ENCODE data around the gene MSH5.
A peak's percentile ranks its signal among the peaks of the same experiment; 100 is the strongest.
"Not testable (repeated sequence)": the region's sequence is repeated elsewhere in the genome, so short reads cannot be mapped to it uniquely, and the experiment has no call there.

The MSH5 gene

DNA sequence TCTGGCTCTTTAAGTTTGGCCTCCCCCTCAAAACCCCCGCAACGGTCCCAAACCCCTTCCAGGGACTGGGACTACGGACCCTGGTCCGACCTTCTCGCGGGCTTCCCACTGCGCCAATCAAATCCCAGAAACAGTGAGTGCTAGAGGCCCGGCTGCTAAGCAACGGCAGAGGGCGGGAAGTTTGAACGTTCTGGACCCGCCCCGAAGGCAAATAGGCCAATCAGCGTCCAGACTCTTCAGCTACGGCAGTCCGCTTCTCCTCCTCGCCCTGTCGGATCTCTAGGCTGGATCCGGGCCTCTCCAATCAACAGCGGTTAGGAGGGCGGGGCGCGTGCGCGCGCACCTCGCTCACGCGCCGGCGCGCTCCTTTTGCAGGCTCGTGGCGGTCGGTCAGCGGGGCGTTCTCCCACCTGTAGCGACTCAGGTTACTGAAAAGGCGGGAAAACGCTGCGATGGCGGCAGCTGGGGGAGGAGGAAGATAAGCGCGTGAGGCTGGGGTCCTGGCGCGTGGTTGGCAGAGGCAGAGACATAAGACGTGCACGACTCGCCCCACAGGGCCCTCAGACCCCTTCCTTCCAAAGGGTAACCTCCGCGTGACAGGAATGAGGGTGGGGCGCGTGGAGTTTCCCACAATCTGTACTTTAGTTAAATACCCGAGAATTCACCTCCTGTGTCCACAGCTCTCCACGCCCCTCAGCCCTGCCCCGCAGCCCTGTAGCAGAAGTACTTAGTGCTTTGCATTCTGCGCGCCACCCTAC lies at the start of gene MSH5:
Gene MSH5, plus strand, starts transcription at position 367 of the 758 bp plus-strand sequence. CDS start 462 bp downstream, outside the sequence.
- peak; percentile 98 for DNase-seq

GRCh38 chr6:31690231-31691077 lies 49.4 kb upstream of the MSH5 start:
- no peak for DNase-seq

- DNase-seq = no peak
Measured at GRCh38 chr6:31691078-31691463, 48.7 kb upstream of the MSH5 start.

DNA sequence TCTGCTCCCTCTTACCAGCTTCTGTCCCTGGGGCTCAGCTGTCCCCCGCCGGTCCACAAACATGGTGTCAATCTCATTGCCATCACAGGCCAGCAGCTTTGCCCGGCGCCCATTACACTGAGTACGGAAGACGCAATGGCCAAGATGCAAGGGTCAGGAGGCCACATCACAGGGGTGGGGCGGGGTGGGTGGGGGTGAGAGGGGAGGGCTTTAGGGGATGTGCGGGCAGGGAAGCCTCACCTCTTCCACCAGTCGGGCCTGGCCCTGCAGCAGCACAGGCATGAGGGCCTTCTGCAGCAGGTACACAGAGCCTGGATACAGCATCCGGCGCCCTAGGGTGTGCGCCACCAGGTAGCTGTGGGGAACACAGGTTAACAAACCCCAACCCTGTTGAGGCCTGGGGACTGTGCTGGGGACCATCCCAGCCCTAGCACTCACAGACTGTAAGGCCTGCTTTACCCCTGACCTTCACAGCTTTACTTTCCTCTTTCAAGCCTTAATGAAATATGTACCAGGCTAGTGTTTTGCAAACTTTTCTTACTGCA lies 48.2 kb upstream of the MSH5 start:
- no peak for DNase-seq

DNA sequence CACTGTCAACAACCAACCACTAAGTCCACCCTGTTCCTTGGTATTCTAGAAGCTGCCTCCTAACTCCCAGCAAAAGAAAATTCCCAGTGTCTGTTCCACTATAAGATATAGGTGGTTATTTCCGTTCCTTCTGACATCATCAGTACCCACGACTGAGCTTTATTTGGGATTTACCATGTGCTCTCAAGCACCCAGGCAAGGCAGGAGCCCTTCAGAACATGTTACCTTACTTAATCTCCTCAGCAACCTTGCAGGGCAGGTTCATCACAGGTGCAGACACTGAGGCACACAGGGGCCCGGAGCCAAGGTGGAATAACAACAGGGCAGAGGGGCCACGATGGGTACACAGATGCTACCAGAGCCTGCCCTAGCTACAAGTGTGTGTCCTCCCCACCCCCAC lies 47.5 kb upstream of the MSH5 start:
- DNase-seq = no peak

- DNase-seq = no peak
Measured at GRCh38 chr6:31692886-31693285, 46.9 kb upstream of the MSH5 start.

- no peak for DNase-seq
Measured at GRCh38 chr6:31693535-31693934, 46.3 kb upstream of the MSH5 start.

GRCh38 chr6:31697555-31697954 lies 42.2 kb upstream of the MSH5 start:
- no peak for DNase-seq

DNA sequence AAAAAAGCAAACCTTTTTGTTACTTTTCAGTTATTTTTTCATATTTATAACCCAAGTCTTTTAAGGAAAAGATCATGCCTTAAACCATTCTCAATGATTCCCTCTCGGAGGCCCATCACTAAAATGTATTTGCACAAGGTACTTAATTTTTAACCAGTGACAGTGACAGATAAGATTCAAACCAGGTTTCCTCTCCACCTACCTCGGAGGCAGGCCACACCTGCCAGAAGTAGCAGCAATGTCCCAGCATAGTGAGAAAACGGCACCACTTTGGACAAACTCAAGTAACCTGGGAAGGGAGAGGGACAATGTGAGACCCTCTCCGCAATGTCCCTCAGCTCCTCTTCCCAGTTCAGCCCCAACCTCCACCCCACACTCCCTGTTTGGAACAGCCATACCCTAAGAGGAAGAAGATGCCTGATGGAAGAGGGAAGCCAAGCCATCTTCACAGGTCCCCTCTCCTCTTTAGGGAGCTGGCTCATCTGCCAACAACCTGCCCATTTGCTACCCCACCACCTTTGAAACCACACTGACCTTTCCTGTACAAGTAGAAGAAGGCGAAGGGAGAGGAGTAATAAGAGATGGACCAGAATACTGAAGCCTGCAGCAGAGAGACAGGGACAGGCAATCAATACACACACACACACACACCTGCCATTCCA lies 38.9 kb upstream of the MSH5 start:
- DNase-seq = no peak

- DNase-seq = no peak
Measured at GRCh38 chr6:31701666-31702404, 38.0 kb upstream of the MSH5 start.

DNA sequence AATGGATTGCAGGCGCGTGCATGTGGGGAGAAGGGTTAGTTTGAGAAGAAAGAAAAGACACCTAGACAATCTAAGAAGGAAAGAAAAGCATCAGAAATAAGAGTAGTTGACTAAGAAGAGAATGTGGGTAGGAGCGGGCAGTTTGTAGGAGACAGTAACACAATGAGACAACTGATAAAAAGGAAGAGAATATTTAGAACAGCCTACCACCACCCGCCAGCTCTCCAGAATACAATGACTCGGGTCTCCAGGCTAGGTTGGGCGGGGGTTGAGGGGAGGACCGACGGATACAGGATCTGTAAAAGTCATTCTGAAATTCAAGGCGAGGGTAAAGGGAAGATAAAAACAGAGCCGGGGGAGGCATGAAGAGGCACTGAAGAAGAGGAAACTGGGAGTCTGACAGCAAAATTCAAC lies 37.4 kb upstream of the MSH5 start:
- DNase-seq = no peak

DNA sequence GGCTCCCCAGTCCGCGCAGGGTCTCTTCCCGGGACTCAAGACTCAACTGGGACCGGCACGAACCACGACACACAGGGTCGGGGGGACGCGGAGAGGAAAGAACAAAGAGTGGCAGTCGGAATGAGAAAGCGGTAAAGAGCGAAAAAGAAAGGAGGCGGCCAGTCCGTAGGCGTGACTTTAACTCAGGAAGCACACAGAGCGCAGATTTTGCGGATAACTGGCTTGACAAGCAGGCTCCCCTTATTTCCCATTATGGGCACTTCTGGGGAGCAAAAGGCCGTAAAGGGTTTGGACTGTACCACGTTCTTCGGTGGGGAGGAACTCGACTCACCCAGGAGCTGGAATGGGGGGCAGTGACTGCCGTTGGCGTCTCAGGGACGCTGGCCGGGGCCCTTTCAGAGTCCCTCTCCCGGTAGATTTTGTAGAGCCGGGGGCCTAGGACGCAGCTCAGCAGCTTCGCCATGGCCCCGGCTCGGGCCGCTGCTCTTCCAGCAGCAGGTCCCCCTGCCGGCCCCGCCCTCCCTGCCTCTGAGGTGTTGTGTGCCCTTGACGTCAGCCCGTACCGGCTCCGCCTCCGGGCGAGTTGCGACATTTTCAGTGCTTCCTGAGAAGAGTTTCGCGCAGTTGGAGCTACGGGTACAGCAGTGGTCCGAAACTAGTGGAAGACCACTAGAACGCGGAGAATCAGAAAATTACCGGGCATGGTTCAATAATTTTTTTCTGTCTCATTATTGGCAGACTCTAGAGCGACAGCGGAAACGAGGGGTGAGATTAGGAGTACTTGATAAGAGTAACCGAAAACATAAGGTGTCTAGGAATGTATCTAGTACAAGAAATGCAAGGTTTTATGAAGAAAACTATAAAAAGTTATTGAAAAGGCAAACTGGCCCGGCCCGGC lies 36.7 kb upstream of the MSH5 start, which contains the start of gene ABHD16A:
Gene ABHD16A, minus strand, starts transcription at position 506 of the 898 bp plus-strand sequence. Its CDS starts 43 bp downstream, at position 463.
- peak; percentile 98 for DNase-seq

DNA sequence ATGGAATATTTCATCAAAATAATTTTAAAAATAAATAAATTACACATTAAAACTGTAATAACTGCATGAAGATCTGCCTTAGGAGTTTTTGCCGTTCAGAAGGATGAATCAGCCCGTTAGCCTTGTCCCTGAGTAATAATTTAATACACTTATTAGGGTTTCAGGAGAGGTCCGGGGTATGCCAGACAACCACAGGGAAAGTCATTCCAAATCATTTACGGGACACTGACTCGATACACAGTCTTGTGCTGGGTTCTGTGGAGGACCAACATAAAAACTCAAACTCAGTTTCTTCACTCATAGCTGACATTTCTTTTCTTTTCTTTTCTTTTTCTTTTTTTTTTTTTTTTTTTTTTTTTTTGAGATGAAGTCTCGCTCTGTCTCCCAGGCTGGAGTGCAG lies 33.9 kb upstream of the MSH5 start:
- DNase-seq = no peak

DNA sequence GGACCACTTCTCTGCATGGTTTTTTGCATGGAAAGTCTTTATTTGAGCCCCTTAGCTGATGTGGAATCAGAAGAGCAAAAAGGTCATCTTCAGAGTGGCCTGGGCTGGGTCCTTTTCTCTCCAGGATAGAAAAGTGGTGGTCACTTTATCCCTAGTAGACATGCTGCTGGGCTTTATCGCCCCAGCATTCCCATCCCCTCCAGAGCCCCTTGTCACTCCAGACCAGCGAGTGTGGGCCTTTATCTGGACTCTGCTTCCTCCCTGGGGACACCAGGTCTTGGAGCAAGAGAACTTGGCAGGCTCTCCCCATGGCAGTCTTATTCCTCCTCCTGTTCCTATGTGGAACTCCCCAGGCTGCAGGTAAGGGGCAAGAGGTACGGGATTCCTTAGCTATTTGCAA lies 33.2 kb upstream of the MSH5 start, which contains the start of gene LY6G6F:
Gene LY6G6F, plus strand, starts transcription at position 268 of the 400 bp plus-strand sequence. Its CDS starts 41 bp downstream, at position 309.
- DNase-seq = no peak

DNA sequence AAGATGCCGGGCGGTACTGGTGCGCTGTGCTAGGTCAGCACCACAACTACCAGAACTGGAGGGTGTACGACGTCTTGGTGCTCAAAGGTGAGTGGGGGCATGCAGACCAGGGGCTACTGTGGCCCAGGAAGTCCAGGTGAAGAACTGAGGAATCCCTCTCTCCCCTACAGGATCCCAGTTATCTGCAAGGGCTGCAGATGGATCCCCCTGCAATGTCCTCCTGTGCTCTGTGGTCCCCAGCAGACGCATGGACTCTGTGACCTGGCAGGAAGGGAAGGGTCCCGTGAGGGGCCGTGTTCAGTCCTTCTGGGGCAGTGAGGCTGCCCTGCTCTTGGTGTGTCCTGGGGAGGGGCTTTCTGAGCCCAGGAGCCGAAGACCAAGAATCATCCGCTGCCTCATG lies 32.1 kb upstream of the MSH5 start:
- DNase-seq = no peak

- DNase-seq = no peak
Measured at GRCh38 chr6:31708224-31708623, 31.6 kb upstream of the MSH5 start.

DNA sequence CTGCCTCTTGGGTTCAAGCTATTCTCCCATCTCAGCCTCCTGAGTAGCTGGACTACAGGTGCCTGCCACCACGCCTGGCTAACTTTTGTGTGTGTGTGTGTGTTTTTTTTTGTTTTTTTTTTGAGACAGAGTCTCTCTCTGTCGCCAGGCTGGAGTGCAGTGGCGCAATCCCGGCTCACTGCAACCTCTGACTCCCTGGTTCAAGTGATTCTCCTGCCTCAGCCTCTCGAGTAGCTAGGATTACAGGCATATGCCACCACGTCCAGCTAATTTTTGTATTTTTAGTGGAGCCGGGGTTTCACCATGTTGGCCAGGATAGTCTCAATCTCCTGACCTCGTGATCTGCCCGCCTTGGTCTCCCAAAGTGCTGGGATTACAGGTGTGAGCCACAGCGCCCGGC lies 30.6 kb upstream of the MSH5 start:
- DNase-seq = not testable (repeated sequence)

DNA sequence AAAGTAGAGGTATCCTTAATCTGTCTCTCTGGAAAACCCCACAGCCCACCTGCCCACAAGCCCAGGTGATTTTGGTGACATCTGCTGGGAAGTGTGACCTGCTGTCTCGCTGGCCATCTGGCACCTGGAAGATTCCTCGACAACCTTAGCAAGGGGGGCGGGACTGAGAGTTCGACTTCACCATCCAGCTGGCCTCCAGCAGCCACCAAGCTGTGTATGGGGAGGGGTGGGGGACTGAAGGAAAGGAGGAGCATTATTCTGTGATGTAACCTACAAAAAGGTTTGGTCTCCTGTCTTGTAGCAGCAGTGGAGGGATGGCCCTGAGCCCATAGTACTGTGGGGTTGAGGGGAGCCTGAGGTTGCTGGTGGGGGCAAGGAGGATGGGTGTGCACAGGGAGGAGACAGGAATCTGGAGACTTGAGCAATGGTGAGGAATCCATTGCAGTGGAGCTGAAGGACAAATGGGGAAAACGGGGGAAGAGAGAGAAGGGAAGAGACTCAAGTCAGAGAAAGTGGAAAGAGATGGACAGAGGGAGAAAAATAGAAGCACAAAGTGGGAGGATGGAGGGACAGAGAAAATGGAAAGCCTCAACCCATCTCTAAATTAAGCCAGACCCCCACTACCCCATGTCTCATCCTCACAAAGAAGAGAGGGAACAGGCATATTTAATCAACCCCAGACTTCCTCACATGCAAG lies 29.1 kb upstream of the MSH5 start:
- DNase-seq = no peak

DNA sequence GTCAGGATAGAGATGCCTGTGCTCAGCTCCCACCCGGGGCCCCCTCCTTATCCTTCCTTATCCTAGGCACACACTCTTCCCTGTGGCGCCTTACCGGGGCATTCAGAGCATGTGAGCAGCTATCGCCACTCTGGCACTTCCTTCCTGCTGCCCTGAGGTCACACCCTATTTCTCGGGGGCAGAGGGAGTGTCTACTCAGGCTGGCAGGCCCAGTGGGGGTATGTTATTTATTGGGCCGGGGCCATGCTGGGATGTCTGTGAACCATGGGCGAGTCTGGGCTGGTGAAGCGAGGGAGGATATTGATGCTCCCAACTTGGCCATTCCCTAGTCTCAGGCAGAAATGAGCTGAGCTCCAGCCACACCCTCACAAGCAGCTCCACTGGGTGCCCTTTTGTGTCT lies 28.6 kb upstream of the MSH5 start:
- no peak for DNase-seq

DNA sequence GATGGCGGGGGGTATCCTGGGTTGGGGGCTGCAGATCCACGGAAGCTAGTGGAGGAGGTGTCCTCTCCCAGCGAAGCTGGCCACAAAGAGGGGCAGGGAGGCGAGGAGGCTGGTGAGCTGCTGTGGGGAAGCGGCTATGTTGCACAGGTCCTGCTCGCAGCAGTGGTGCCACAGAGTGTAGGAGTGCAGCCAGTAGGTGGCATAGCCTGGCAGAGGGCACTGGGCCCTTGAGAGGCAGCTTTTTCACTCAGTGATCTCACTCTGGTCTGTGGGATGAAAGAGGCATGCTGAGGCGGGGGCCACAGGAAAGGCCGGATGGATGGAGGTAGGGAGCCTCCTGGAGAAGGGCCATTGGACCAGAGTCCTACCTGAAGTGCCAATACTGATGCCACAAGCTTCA lies 27.5 kb upstream of the MSH5 start:
- no peak for DNase-seq

DNA sequence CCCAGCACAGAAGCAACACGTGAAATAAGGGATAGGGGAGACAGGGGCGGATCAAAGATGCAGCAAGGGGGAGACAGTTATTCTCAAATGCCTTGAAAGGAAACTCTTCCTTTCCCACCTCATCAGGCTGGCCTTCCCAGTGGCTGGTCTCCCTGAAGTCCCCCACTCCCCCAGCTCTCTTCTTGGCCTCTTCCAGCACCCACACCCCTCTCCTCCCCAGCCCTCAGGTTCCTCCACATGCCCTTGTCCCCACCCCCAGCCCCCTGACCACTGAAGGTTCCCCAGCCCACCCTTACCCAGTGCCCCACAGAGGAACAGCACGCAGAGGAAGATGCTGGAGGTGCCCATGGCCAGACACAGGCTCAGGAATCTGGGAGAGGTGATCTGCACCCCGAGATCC lies 26.3 kb upstream of the MSH5 start:
- DNase-seq = no peak

Data from stimulated activated CD8-positive, alpha-beta memory T cell treated with anti-CD3 and anti-CD28 coated beads, Interleukin-4, amount 100 ng/mL, for 48 hours (primary cell).